Measurements from ENCODE around the gene SLC26A9. TPM values are rescaled to one million over a fixed set of nuclear protein-coding genes. Genes with fewer than 3 reads are reported as not detected.

SLC26A9 gene
- total and polyA plus RNA-seq, 2 experiments from 2014 or later = not detected

- TF ChIP-seq ZNF462 (CRISPR knock-in tag; IDR thresholded peaks at IDR 0.05) (no peak), ZNF114 (CRISPR knock-in tag; IDR thresholded peaks at IDR 0.05) (no peak), ETS1 (IDR thresholded peaks at IDR 0.05) (no peak), STAT1 (IDR thresholded peaks at IDR 0.05; ENCODE audit: unreplicated experiment) (no peak)
These were observed 8.5 kb downstream of the SLC26A9 start (continued) for GRCh38 chr1:205934788-205935187.

- Histone ChIP-seq H3K9me2 (ENCODE audit: insufficient read depth) (peaks cover 7% of the 10 kb centered on the region), H3K36me3 (ENCODE audit: insufficient read depth) (no peaks in the 10 kb centered on the region), H2AFZ (peak overlapping the region; percentile 56), H3K27ac (ENCODE audit: low read depth) (no peak overlapping the region), H3K79me2 (replicated peaks; ENCODE audit: insufficient read depth) (no peaks in the 10 kb centered on the region), H3K4me3 (no peak overlapping the region), H3K4me2 (no peak overlapping the region), H4K20me1 (replicated peaks; ENCODE audit: insufficient read depth) (no peaks in the 10 kb centered on the region), H3K4me1 (ENCODE audit: insufficient read depth) (0 out of 2 replicates have a peak, but pooled peaks cover under 1% of the 10 kb centered on the region), H3K27me3 (ENCODE audit: insufficient read depth) (no peaks in the 10 kb centered on the region), H3F3A (replicated peaks; ENCODE audit: low read depth) (no peaks in the 10 kb centered on the region)
- DNase-seq (ENCODE audit: low spot score) = no peak
- H3K36me3 Mint-ChIP-seq (ENCODE audit: low read depth) = no peaks in the 10 kb centered on the region
- H3K27ac Mint-ChIP-seq = 0 out of 2 replicates have a peak overlapping the region, but pooled peaks have one; percentile 63
- H3K9me3 Mint-ChIP-seq = no peaks in the 10 kb centered on the region; the same call in 2 of the 3 replicates
- peaks cover 15% of the 10 kb centered on the region for H3K4me1 Mint-ChIP-seq
- peaks cover 4% of the 10 kb centered on the region for H3K27me3 Mint-ChIP-seq (ENCODE audit: insufficient read depth, low read depth, poor library complexity)
- no peak overlapping the region for H3K4me3 Mint-ChIP-seq
- ATAC-seq = peak; percentile 64
- TF ChIP-seq ZNF331 (CRISPR knock-in tag; IDR thresholded peaks at IDR 0.05; ENCODE audit: low read depth) (no peak), CTCF (conservative IDR thresholded peaks at IDR 0.05; ENCODE audit: low read depth in 2 of 2) (no peak), ETS1 (IDR thresholded peaks at IDR 0.05) (no peak), ZNF114 (CRISPR knock-in tag; IDR thresholded peaks at IDR 0.05) (no peak), POLR2AphosphoS5 (IDR thresholded peaks at IDR 0.05; ENCODE audit: low read depth) (no peak), EZH2 (IDR thresholded peaks at IDR 0.05; ENCODE audit: low read depth, unreplicated experiment) (no peak), STAT1 (IDR thresholded peaks at IDR 0.05; ENCODE audit: unreplicated experiment) (no peak)
These were observed 9.3 kb downstream of the SLC26A9 start for GRCh38 chr1:205933671-205934618.

All from GM23338 (cell line).